ENCODE data around the gene PCSK1N.
A peak's percentile ranks its signal among the peaks of the same experiment; 100 is the strongest.

PCSK1N gene

DNA sequence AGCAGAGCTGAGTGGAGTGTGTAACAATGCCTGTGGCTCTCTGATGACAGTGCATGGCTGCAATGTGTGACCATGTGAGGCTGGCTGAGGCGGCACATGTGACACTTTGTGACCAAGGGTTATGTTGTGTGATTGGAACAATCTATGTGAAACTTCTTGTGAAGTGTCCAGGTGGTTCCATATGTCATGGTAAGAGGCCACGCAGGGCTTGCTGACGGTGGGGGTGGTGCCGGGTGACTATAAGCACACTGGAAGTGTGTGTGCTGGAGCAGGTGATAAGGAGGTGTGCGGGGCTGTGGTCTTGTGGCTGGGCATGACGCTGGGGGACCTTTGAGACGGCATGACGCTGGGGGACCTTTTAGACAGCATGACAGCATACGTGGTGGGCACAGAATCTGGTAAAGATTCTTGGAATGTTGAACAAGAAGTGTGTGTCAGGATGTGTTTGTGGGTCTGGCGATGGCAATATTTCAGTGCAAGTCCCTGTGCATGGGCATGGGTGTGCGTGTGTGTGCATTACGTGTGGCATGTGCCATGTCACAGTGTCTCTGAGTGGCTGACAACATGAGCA is 41.0 kb downstream of the PCSK1N start:
- no peak overlapping the region for H3K4me3 ChIP-seq (ENCODE audit: insufficient read length, low read depth)
- DNase-seq (ENCODE audit: low read depth, low spot score): no peak
- H3K9me3 ChIP-seq (ENCODE audit: insufficient read depth, low read length): no peaks in the 10 kb centered on the region
- H3K36me3 ChIP-seq (ENCODE audit: insufficient read depth, insufficient read length, low read length): no peaks in the 10 kb centered on the region
- H3K4me1 ChIP-seq (ENCODE audit: insufficient read depth, insufficient read length): peaks cover 15% of the 10 kb centered on the region
- TF ChIP-seq YY1 (IDR thresholded peaks at IDR 0.05; ENCODE audit: insufficient read depth, insufficient read length) (no peak), SUZ12 (IDR thresholded peaks at IDR 0.05; ENCODE audit: extremely low read depth, insufficient read depth, insufficient read length) (no peak), ZNF274 (IDR thresholded peaks at IDR 0.05; ENCODE audit: low read depth, low read length) (no peak)
- no peaks in the 10 kb centered on the region for H3K27me3 ChIP-seq (ENCODE audit: insufficient read depth, insufficient read length)
- peak overlapping the region; percentile 21 for H3K9ac ChIP-seq (ENCODE audit: insufficient read length, low read depth)

- Histone ChIP-seq H3K36me3 (ENCODE audit: insufficient read depth, insufficient read length, low read length) (no peaks in the 10 kb centered on the region), H3K9ac (ENCODE audit: insufficient read length, low read depth) (no peak overlapping the region), H3K9me3 (ENCODE audit: insufficient read depth, low read length) (no peaks in the 10 kb centered on the region), H3K4me1 (ENCODE audit: insufficient read depth, insufficient read length) (peaks cover 15% of the 10 kb centered on the region), H3K27me3 (ENCODE audit: insufficient read depth, insufficient read length) (no peaks in the 10 kb centered on the region), H3K4me3 (ENCODE audit: insufficient read length, low read depth) (no peak overlapping the region)
- TF ChIP-seq ZNF274 (IDR thresholded peaks at IDR 0.05; ENCODE audit: low read depth, low read length): no peak
- TF ChIP-seq YY1 (IDR thresholded peaks at IDR 0.05; ENCODE audit: insufficient read depth, insufficient read length): no peak
- no peak for TF ChIP-seq SUZ12 (IDR thresholded peaks at IDR 0.05; ENCODE audit: extremely low read depth, insufficient read depth, insufficient read length)
- DNase-seq (ENCODE audit: low read depth, low spot score): no peak
These were observed 41.5 kb downstream of the PCSK1N start for GRCh38 chrX:48793935-48794334.

DNA sequence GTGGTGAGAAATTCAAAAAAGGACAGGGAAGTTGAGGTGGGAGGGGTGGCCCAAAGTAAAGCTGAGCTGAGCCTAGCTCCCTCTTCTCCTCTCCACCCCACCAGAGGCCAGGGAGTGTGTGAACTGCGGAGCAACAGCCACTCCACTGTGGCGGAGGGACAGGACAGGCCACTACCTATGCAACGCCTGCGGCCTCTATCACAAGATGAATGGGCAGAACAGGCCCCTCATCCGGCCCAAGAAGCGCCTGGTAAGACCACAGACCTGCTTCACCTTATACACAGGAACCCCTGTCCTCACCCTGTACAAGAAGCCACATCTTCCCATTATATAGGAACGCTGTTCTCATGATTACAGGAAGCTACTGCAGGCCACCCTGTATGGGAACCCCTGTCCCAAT is 43.2 kb downstream of the PCSK1N start:
- H3K4me3 ChIP-seq (ENCODE audit: insufficient read length, low read depth): no peak overlapping the region
- H3K36me3 ChIP-seq (ENCODE audit: insufficient read depth, insufficient read length, low read length): no peaks in the 10 kb centered on the region
- TF ChIP-seq ZNF274 (IDR thresholded peaks at IDR 0.05; ENCODE audit: low read depth, low read length) (no peak), YY1 (IDR thresholded peaks at IDR 0.05; ENCODE audit: insufficient read depth, insufficient read length) (no peak), SUZ12 (IDR thresholded peaks at IDR 0.05; ENCODE audit: extremely low read depth, insufficient read depth, insufficient read length) (no peak)
- no peak overlapping the region for H3K9ac ChIP-seq (ENCODE audit: insufficient read length, low read depth)
- no peaks in the 10 kb centered on the region for H3K9me3 ChIP-seq (ENCODE audit: insufficient read depth, low read length)
- peaks cover 15% of the 10 kb centered on the region for H3K4me1 ChIP-seq (ENCODE audit: insufficient read depth, insufficient read length)
- H3K27me3 ChIP-seq (ENCODE audit: insufficient read depth, insufficient read length): no peaks in the 10 kb centered on the region
- DNase-seq (ENCODE audit: low read depth, low spot score): no peak

DNA sequence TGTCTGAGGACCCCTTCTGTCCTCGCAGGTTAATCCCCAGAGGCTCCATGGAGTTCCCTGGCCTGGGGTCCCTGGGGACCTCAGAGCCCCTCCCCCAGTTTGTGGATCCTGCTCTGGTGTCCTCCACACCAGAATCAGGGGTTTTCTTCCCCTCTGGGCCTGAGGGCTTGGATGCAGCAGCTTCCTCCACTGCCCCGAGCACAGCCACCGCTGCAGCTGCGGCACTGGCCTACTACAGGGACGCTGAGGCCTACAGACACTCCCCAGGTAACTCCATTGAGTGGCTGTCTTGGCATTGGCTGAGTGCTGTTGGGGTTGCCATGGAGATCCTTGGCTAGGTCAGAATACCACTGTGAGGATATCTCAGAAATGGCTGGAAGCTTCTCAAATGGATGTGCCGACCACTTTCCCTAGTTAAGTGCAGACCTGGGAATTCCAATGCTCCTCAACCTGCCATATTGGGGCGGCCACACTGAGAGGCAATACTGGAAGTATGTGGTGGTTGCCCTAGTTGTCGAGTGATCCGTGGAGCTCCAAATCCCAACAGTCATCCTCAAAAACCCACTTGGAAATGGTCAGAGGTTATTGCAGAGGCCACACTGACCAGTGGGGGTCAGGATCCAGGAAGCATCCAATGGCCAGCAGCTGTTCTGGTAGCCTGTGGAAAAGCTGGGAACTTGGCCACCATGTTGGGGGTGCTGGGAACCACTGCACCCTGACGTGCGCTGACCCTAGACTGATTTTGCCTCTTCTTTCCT is 44.2 kb downstream of the PCSK1N start:
- no peak for DNase-seq (ENCODE audit: low read depth, low spot score)
- TF ChIP-seq YY1 (IDR thresholded peaks at IDR 0.05; ENCODE audit: insufficient read depth, insufficient read length) (no peak), ZNF274 (IDR thresholded peaks at IDR 0.05; ENCODE audit: low read depth, low read length) (no peak), SUZ12 (IDR thresholded peaks at IDR 0.05; ENCODE audit: extremely low read depth, insufficient read depth, insufficient read length) (no peak)

DNA sequence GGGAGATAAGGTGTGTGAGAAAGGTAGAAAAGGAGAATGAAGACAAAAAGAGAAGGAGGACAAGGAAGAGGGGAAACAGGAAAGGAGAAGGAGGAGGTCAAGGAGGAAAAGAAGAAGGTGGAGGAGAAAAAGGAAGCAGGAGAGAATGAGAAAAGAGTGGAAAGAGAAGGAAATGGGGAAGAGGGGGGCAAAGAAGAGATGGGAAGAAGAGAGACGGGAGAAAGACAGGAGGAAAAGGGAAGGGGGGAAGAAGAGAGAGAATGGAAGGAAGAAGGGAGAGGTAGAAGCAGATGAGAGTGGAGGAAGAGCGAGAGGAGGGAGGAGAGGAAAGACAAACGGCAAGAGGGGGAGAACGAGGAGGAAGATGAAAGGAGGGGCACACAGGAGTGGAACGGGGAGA is 44.9 kb downstream of the PCSK1N start:
- Histone ChIP-seq H3K36me3 (ENCODE audit: insufficient read depth, insufficient read length, low read length) (no peaks in the 10 kb centered on the region), H3K9me3 (ENCODE audit: insufficient read depth, low read length) (no peaks in the 10 kb centered on the region), H3K27me3 (ENCODE audit: insufficient read depth, insufficient read length) (no peaks in the 10 kb centered on the region), H3K4me1 (ENCODE audit: insufficient read depth, insufficient read length) (peaks cover 11% of the 10 kb centered on the region), H3K9ac (ENCODE audit: insufficient read length, low read depth) (no peak overlapping the region), H3K4me3 (ENCODE audit: insufficient read length, low read depth) (no peak overlapping the region)
- no peak for DNase-seq (ENCODE audit: low read depth, low spot score)
- no peak for TF ChIP-seq SUZ12 (IDR thresholded peaks at IDR 0.05; ENCODE audit: extremely low read depth, insufficient read depth, insufficient read length)
- no peak for TF ChIP-seq YY1 (IDR thresholded peaks at IDR 0.05; ENCODE audit: insufficient read depth, insufficient read length)
- no peak for TF ChIP-seq ZNF274 (IDR thresholded peaks at IDR 0.05; ENCODE audit: low read depth, low read length)

More for the DNA sequence above, 44.2 kb downstream of the PCSK1N start:
- Histone ChIP-seq H3K27me3 (ENCODE audit: insufficient read depth, insufficient read length) (no peaks in the 10 kb centered on the region), H3K36me3 (ENCODE audit: insufficient read depth, insufficient read length, low read length) (no peaks in the 10 kb centered on the region), H3K9me3 (ENCODE audit: insufficient read depth, low read length) (no peaks in the 10 kb centered on the region), H3K4me1 (ENCODE audit: insufficient read depth, insufficient read length) (peaks cover 15% of the 10 kb centered on the region), H3K4me3 (ENCODE audit: insufficient read length, low read depth) (no peak overlapping the region), H3K9ac (ENCODE audit: insufficient read length, low read depth) (no peak overlapping the region)

GRCh38 chrX:48789366-48790220 is 45.8 kb downstream of the PCSK1N start:
- no peak for DNase-seq (ENCODE audit: low read depth, low spot score)
- H3K4me1 ChIP-seq (ENCODE audit: insufficient read depth, insufficient read length): peaks cover 2% of the 10 kb centered on the region
- H3K9ac ChIP-seq (ENCODE audit: insufficient read length, low read depth): no peak overlapping the region
- no peaks in the 10 kb centered on the region for H3K36me3 ChIP-seq (ENCODE audit: insufficient read depth, insufficient read length, low read length)
- TF ChIP-seq ZNF274 (IDR thresholded peaks at IDR 0.05; ENCODE audit: low read depth, low read length) (no peak), SUZ12 (IDR thresholded peaks at IDR 0.05; ENCODE audit: extremely low read depth, insufficient read depth, insufficient read length) (no peak), YY1 (IDR thresholded peaks at IDR 0.05; ENCODE audit: insufficient read depth, insufficient read length) (no peak)
- no peaks in the 10 kb centered on the region for H3K9me3 ChIP-seq (ENCODE audit: insufficient read depth, low read length)
- no peaks in the 10 kb centered on the region for H3K27me3 ChIP-seq (ENCODE audit: insufficient read depth, insufficient read length)
- H3K4me3 ChIP-seq (ENCODE audit: insufficient read length, low read depth): no peak overlapping the region

Measured in NT2/D1 (cell line).